Activated CD4-positive, alpha-beta T cell treated with anti-CD3 and anti-CD28 coated beads, Interleukin-2, Interleukin-6, amounts not matched to agents 100 ng/mL and 50 ng/mL, durations not matched to agents 16 hours and 8 hours (primary cell): ENCODE results near the gene CRYBB1.

Experiments
- DNase-seq: peaks from one replicate; pipeline ENCODE4 v3.0.0-alpha.2; 2020

The CRYBB1 gene

GRCh38 chr22:26602127-26602526 is 15.7 kb downstream of the CRYBB1 start:
- no peak for DNase-seq

GRCh38 chr22:26601726-26602125 is 16.1 kb downstream of the CRYBB1 start:
- DNase-seq: no peak

GRCh38 chr22:26599505-26599904 is 18.3 kb downstream of the CRYBB1 start:
- DNase-seq: no peak

DNA sequence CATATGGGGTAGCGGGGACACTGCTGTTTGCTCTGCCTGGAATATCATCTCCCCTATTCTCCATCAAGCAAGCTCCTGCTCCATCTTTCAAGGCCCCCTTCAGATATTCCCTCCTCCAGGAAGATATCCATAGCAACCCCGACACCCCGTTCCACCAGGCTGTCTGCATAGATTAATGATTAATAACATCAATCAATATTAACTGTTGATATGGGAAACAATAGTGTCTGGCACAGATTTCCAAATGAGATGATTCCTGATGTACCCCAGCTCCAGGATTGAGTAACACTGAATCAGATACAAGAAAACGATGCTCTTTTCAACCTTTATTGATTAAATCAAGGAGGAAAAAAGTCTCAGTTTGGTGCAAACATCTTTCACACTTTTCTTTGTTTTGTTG is 20.3 kb downstream of the CRYBB1 start:
- DNase-seq: no peak

DNA sequence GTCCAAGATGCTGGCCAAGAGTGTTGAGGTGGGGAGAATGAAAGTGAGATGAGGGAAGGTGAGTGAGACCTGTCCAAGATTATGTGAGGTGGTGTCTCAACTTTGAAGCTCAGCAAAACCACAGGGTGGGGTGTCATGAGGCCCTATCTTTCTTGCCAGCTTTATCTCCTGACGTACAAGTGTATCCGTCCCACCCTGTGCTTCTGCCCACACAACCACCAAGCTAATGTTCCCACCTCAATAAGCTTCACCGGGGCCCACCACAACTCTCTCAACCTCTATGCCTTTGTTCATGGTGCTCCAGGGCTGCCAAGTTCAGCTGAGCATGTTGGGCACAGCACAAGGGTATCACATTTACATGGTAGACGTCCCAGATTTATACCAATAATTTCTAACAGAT is 20.8 kb downstream of the CRYBB1 start:
- no peak for DNase-seq

DNA sequence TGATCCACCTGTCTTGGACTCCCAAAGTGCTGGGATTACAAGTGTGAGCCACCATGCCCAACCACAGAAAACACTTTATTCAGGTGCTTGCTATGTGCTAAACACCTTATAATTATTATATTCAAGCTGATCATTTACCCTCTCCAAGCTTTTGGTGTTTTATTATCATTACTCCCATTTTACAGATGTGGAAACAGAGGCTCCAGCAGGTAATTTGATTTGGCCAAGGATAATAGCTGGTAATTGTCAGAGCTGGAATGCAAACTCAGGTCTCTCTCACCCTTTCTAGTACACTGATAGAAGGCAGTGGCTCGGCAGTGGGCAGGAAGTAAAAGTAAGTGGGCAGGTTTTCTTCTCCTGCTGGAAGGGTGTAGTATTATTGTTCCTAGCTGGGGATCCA is 24.1 kb downstream of the CRYBB1 start:
- no peak for DNase-seq

DNA sequence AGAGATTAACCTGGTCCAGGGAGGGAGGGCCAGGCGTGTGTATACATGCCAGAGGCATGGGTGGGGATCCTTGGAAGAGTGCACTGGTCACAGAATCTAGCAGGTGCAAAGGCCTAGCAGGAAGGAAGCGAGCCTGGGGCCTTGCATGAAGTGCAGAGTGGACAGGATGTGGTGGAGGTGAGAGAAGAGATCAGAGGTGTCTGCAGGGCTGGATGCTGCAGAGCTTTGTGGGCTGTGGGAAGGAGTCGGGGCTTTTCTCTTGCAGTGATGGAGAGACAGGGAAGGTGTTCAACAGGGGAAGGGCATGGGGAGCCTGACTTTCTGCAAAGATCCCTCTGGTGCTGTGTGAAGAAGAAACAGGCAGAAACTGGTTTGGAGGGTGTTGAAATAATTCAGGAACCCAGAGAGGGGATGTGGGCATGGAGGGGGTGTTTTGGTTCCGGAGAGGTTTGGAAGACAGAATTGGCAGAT is 25.4 kb downstream of the CRYBB1 start:
- peak; percentile 76 for DNase-seq

DNA sequence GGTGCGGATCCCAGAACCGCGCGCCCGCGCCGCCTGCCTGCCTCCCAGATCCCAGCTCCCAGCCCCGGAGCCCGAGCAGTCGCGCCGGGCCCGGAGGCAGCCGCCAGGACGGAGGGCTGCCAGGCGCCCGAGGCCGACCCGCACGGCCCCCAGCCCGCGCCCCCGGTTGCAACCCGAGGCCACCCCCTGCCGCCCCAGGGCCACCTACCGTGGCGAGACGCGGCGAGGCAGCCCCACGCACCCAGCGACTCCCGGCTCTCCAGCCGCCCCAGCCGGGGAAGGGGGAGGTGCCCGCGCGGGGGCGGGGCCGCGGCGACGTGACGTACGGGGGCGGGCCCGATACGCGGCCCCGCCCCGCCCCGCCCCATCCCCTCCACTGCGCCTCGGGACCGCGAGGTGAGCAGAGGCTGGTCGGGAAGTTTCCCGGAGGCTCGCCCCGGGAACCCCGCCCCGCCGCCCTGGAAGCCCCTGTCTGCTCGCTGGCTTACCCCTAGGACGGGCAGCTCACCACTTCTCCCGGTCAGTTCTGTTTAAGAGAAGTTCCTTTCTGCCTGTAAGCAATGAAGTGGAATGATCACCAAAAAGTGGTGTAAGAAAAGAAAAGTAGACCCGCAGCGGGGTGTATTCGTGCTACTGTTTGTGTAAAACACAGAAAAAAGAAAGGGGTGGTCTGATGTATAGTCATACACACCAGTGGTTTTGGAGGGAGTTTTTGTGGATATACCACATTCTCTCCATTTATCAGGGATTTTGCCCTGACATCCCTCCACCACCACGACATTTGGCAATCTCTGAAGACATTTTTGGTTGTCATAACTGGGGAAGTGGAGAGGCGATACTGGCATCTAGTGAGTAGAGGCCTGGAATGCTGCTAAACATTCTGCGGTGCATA is 27.7 kb downstream of the CRYBB1 start, which contains the start of gene TPST2:
Gene TPST2, minus strand, starts transcription at position 288 of the 892 bp plus-strand sequence. CDS start 48,502 bp downstream, outside the sequence.
- peak; percentile 80 for DNase-seq

- DNase-seq: peak; percentile 24
Observed at GRCh38 chr22:26589367-26589844, 28.4 kb downstream of the CRYBB1 start.

DNA sequence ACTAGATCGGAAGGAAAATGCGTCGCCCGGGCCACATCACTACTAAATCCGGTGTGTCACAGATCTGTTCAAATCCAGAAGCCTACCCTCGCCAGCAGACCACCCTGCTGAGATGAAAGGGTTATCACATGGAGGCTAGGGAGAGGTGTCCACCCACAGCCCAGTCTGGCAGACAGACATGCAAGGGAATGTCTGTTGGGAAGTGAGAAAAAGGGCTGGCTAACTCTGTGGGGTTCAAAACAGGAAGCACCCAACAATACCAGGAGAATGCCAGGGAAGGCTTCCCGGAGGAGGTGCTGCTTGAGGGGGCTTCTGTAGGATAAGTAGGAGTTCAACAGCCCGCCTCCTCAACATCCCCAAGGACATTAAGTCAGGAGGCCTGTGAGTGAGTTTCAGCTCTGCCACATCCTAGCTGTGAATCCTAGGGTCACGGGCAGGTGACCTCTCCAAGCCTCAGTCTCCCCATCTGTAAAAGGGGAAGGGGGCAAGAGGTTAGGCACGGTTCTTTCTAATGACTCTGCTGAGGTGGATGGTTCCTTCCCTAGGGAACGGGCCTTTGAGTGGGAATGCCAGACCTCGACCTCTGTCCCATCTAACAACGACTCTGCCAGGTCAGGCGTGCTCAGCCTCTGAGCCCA is 29.0 kb downstream of the CRYBB1 start:
- no peak for DNase-seq

- DNase-seq: no peak
Observed at GRCh38 chr22:26587991-26588613, 29.7 kb downstream of the CRYBB1 start.

DNA sequence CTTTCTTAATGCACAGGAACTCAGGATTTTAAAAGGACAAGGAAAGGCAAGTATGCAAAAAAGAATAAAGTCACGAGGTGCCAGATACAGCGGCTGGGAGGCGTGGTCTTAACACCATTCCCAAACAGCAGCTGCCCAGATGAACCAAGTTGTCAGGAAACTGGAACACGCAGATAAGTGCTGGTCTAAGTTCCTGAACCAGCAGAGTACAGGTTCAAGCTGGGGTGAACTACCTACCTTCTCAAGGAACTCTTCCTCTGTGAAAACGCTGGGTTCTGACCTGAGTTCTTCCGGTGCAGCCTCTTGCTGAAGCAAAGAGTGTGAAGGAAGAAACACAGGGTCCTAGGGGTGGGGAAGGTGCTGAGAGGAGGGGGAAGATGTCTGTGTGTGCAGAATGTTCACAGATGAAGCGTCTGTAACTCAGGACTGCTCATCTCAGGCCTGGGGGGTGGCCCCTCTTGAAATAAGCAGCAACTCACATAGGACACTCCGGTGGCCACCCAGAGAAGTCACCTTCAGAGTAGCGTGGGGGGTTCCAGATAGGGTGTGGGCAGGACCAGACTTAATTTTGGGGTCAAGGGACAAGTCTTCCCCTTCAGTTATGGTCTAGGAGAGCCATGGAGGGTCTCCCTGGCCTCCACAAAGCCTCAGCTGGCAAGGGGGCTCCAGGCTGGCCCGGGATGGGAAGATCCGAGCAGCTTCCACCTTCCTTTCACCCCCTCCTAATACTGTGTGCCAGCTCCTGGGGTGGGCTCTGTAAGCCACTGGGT is 31.1 kb downstream of the CRYBB1 start:
- DNase-seq: no peak

GRCh38 chr22:26585104-26585790 is 32.6 kb downstream of the CRYBB1 start:
- no peak for DNase-seq

- no peak for DNase-seq
Observed at GRCh38 chr22:26584010-26584409, 33.8 kb downstream of the CRYBB1 start.

DNA sequence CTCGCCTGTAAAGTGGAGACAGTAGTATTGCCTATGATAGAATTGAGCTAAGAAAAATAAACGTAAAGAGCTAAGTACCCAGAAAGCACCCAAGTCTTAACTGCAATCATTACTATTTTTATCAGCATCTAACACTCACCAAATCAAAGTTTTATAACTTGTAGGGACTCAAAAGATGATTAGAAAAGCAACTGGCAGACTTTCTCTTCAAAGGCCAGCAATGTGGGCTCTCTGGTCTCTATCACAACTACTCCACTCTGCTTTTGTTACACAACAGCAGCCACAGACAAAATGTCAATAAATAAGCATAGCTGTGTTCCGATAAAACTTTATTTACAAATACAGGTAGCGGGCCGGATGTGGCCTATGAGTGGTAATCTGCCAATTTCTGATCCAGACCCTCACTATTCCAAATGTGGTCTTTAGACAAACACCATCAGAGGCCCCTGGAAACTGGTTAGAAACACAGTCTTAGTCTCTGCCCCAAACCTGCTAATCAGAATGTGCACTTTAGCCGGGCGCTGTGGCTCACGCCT is 36.1 kb downstream of the CRYBB1 start:
- DNase-seq: no peak

GRCh38 chr22:26581026-26581425 is 36.8 kb downstream of the CRYBB1 start:
- no peak for DNase-seq

GRCh38 chr22:26580240-26580962 is 37.4 kb downstream of the CRYBB1 start:
- DNase-seq: no peak

GRCh38 chr22:26579331-26579886 is 38.4 kb downstream of the CRYBB1 start:
- peak; percentile 66 for DNase-seq

- DNase-seq: no peak
Observed at GRCh38 chr22:26577081-26577480, 40.7 kb downstream of the CRYBB1 start.

DNA sequence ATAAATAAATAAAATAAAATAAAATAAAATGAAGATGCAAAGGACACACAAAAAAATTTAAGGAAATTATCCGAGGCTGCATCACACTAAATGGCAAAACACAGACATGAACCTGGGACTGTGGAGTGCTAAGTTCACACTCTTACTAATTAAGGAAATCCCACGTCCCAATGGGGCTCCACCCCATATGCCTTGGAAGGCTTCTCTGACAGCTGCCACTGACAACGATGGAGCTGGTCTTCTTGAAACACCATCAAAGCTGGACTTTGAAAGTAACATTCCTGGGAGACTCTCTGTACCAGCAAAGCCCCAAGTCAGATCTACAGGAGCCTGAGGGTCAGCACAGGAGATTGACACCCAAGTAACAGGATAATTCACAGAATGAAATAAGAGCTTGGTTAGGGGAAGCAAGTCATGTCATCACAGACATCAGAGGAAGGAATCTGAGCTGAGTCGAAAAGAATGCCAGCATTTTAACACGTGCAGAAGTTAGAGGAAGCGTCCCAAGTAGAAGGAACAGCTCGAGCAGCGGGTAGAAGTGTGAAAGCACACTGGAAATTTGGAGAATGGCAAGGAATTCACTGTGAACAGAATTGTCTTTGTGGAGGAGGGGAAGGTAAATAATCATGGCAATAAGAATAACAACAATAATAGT is 41.7 kb downstream of the CRYBB1 start:
- DNase-seq: no peak
